GM12891 (cell line): Measurements from ENCODE around the gene IL25.

Source experiments
- POLR2A ChIP-seq: IDR thresholded peaks from 2 replicates; pipeline ENCODE4 v1.6.1; 2011; ENCODE audit warnings: low read depth, low read length, control low read depth
- POLR2AphosphoS5 ChIP-seq: IDR thresholded peaks from 2 replicates; pipeline ENCODE4 v1.6.1; 2011; ENCODE audit warnings: low read depth, low read length, control low read depth
- TAF1 ChIP-seq: IDR thresholded peaks from 2 replicates; pipeline ENCODE4 v1.6.1; 2011; ENCODE audit warnings: low read depth, low read length, control low read depth

DNA sequence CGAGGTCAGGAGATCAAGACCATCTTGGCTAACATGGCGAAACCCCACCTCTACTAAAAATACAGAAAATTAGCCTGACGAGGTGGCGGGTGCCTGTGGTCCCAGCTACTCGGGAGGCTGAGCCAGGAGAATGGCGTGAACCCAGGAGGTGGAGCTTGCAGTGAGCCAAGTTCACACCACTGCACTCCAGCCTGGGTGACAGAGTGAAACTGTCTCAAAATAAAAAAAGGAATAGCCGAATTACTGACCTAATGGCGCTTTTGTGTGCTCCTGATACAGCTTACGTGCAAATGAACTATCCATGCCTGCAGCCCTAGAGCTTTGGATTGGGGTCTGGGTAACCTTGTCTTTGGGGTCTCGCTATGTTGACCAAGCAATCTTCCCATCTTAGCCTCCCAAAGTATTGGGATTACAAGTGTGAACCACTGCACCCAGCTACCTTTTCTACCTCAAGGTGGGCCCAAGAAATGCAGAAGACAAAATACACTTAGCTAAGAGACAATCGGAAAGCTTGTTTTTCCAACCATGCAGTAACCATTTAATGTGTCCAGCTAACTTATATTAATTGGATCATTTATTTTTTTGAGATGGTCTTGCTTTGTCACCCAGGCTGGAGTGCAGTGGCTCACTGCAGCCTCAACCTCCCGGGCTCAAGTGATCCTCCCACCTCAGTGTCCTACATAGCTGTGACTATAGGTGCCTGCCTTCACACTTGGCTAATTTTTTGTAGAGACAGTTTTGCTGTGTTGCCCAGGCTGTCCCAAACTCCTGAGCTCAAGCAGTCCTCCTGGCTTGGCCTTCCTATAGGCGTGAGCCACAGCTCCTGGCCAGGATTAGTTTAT is 45.9 kb upstream of the IL25 start:
- peak; percentile 86 for TF ChIP-seq POLR2AphosphoS5
- TF ChIP-seq POLR2A: peak; percentile 70
- TF ChIP-seq TAF1: no peak
